ENCODE measurements around the gene FNDC3B. TPM values are rescaled to one million over a fixed set of nuclear protein-coding genes. Genes with fewer than 3 reads are reported as not detected.

Gene FNDC3B
- total and polyA plus RNA-seq, 2 of the 8 experiments (the other 6 are each of a cell fraction or from before 2014, with no cell fraction given): 14.1 to 44.4 TPM

DNA sequence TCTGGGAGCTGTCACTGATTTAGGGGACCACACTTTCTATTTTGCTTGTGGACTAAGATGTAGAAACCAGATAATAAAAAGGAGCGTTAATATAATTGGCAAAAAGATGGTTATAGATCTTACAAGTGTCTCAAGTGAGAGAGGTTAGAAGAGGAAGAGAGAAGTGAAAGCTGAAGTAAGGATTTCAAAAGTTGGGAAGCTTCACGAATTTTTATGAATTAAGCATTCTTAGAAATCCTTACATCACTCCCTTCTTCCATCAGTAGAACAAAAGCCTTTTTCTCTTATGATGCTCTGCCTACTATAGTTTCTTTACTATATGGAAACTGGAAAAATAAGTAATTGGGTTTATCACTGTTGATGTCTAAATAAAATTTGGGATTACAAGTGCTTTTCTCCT lies 146.5 kb downstream of the FNDC3B start:
- no peak overlapping the region for H3K14ac ChIP-seq (ENCODE audit: insufficient read length)
- H2BK20ac ChIP-seq (ENCODE audit: low read length): no peak overlapping the region
- H3K79me2 ChIP-seq (ENCODE audit: control insufficient read depth in 1 of 2, insufficient read depth in 2 of 2, low read length in 2 of 2): peaks cover 7 to 48% of the 10 kb centered on the region in 2 experiments; a peak in 3 of 4 replicates
- FAIRE-seq (no peak), DNase-seq (ENCODE audit: low read depth in 1 of 2, low spot score in 2 of 2) (no peak)
- H4K8ac ChIP-seq (ENCODE audit: extremely low read depth, insufficient read depth, low read length): no peak overlapping the region
- no peak overlapping the region for H3K18ac ChIP-seq (ENCODE audit: extremely low read depth, low read length)
- H3K23ac ChIP-seq (ENCODE audit: insufficient read length): no peak overlapping the region
- CTCF ChIA-PET (ENCODE audit: partially characterized antibody): interaction anchor here (1.0 to 1.8 kb wide), 4 partner anchors 9 to 16 kb away, joined by 3 to 5 read pairs (median 4); no protein-coding TSS in a partner anchor
- H3K27ac ChIP-seq (ENCODE audit: low read depth, low read length): no peak overlapping the region
- POLR2A ChIA-PET (ENCODE audit: partially characterized antibody): no interaction called here
- H2BK120ac ChIP-seq (replicated peaks; ENCODE audit: low read depth, low read length): no peak overlapping the region
- peaks cover 0 to 2% of the 10 kb centered on the region in 2 experiments for H4K20me1 ChIP-seq (replicated peaks in 1 of 2; ENCODE audit: control insufficient read depth in 1 of 2, insufficient read depth in 2 of 2, low read length in 2 of 2)
- no peak overlapping the region for H4K5ac ChIP-seq (ENCODE audit: insufficient read length, low read depth, low read length)
- H3K9ac ChIP-seq (replicated peaks in 1 of 4; ENCODE audit: extremely low read depth in 1 of 4, low read depth in 3 of 4, low read length in 3 of 4): no peak overlapping the region
- H3K4me3 ChIP-seq (ENCODE audit: extremely low read depth in 1 of 4, insufficient read depth in 2 of 4, low read depth in 3 of 4, low read length in 4 of 4): no peak overlapping the region
- no peak overlapping the region for H2BK12ac ChIP-seq (ENCODE audit: low read depth, low read length)
- H3K79me1 ChIP-seq (ENCODE audit: low read depth, low read length): peaks cover 5% of the 10 kb centered on the region; the same call in 1 of the 2 replicates
- 89% methylated on average over 2 of the region's 2 CpGs; no CpG with 5 or more reads in 1 of the 2 experiments for WGBS, 2 experiments (ENCODE audit: extremely low coverage in 1 of 2, insufficient coverage in 1 of 2, insufficient read length in 1 of 2, insufficient replicate concordance in 2 of 2, low coverage in 1 of 2, low lambda C conversion rate in 2 of 2, missing lambda C conversion rate in 1 of 2)
- no peak overlapping the region for H2AK5ac ChIP-seq (ENCODE audit: low read depth, low read length)
- H2AFZ ChIP-seq (ENCODE audit: low read length): no peak overlapping the region
- no peak overlapping the region for H2BK5ac ChIP-seq (ENCODE audit: low read depth, low read length)
- no peaks in the 10 kb centered on the region for H3K9me3 ChIP-seq (ENCODE audit: insufficient read depth in 2 of 2, low read depth in 1 of 2, low read length in 1 of 2)
- no peaks in the 10 kb centered on the region for H3K23me2 ChIP-seq (ENCODE audit: low read depth, low read length)
- H3K4ac ChIP-seq (replicated peaks; ENCODE audit: insufficient read length, low read depth, low read length): no peak overlapping the region
- H4K91ac ChIP-seq (replicated peaks; ENCODE audit: insufficient read length, low read length): no peak overlapping the region
- no peaks in the 10 kb centered on the region for H3K27me3 ChIP-seq (replicated peaks in 1 of 4; ENCODE audit: control insufficient read depth in 3 of 4, extremely low read depth in 1 of 4, insufficient read depth in 3 of 4, low read length in 3 of 4)
- H3K56ac ChIP-seq (replicated peaks; ENCODE audit: insufficient read length, low read depth, low read length): no peak overlapping the region
- no peak overlapping the region for H2BK15ac ChIP-seq (ENCODE audit: low read length)
- H3K4me1 ChIP-seq (replicated peaks in 1 of 4; ENCODE audit: control insufficient read depth in 3 of 4, insufficient read depth in 4 of 4, low read length in 3 of 4): peaks cover 4 to 6% (median 5%) of the 10 kb centered on the region in 4 experiments; a peak in 5 of 7 replicates
- TF ChIP-seq EZH2 (IDR thresholded peaks at IDR 0.05; ENCODE audit: low read depth, low read length, severe bottlenecking) (no peak), CREB1 (IDR thresholded peaks at IDR 0.05) (no peak), CBX5 (IDR thresholded peaks at IDR 0.05; ENCODE audit: low read depth, low read length) (no peak), POLR2A (IDR thresholded peaks at IDR 0.05; ENCODE audit: control extremely low read depth in 1 of 2, low read depth in 2 of 2, low read length in 2 of 2) (no peak), BACH1 (IDR thresholded peaks at IDR 0.05; ENCODE audit: low read length) (no peak), RBBP5 (IDR thresholded peaks at IDR 0.05; ENCODE audit: borderline replicate concordance, low read depth, low read length) (no peak)
- H3K36me3 ChIP-seq (ENCODE audit: control insufficient read depth in 2 of 4, insufficient read depth in 4 of 4, low read length in 3 of 4): no peaks in the 10 kb centered on the region
- no peak overlapping the region for H3K4me2 ChIP-seq (ENCODE audit: insufficient read depth in 1 of 2, low read depth in 2 of 2, low read length in 2 of 2)
